Activated CD8-positive, alpha-beta memory T cell treated with anti-CD3 and anti-CD28 coated beads for 24 hours (primary cell): ENCODE data around the gene ZNF8.
"Not testable (repeated sequence)": the region's sequence is repeated elsewhere in the genome, so short reads cannot be mapped to it uniquely, and the experiment has no call there.

Source experiments
- DNase-seq: peaks from one replicate; pipeline ENCODE4 v3.0.0-alpha.2; 2020

Gene ZNF8

GRCh38 chr19:58300620-58301019, 21.9 kb downstream of the ZNF8 start:
- DNase-seq: no peak

- no peak for DNase-seq
These were observed 25.5 kb downstream of the ZNF8 start for GRCh38 chr19:58304255-58304654.

GRCh38 chr19:58304748-58305064, 26.0 kb downstream of the ZNF8 start:
- no peak for DNase-seq

- DNase-seq: peak; percentile 93
These were observed 26.5 kb downstream of the ZNF8 start, which contains the start of gene ERVK3-1 for GRCh38 chr19:58305065-58305931. ERVK3-1 (plus strand) TSS chr19:58305377; CDS start chr19:58312169, 6,792 bp downstream.

- no peak for DNase-seq
These were observed 27.2 kb downstream of the ZNF8 start for GRCh38 chr19:58305932-58306323.

- no peak for DNase-seq
These were observed 29.0 kb downstream of the ZNF8 start for GRCh38 chr19:58307736-58308135.

GRCh38 chr19:58310685-58311084, 31.9 kb downstream of the ZNF8 start:
- DNase-seq: not testable (repeated sequence)

- DNase-seq: no peak
These were observed 32.6 kb downstream of the ZNF8 start for GRCh38 chr19:58311345-58311865.

- DNase-seq: no peak
These were observed 36.8 kb downstream of the ZNF8 start for GRCh38 chr19:58315580-58315979.

- no peak for DNase-seq
These were observed 38.8 kb downstream of the ZNF8 start for GRCh38 chr19:58317476-58318072.

GRCh38 chr19:58318297-58318696, 39.5 kb downstream of the ZNF8 start:
- DNase-seq: no peak

- DNase-seq: no peak
These were observed 40.5 kb downstream of the ZNF8 start for GRCh38 chr19:58319241-58319640.

- no peak for DNase-seq
These were observed 46.7 kb downstream of the ZNF8 start for GRCh38 chr19:58325311-58326022.

GRCh38 chr19:58326501-58326913, 47.8 kb downstream of the ZNF8 start:
- DNase-seq: no peak

GRCh38 chr19:58326914-58327726, 48.4 kb downstream of the ZNF8 start, which contains the start of gene ZSCAN22:
ZSCAN22 (plus strand) TSS chr19:58326994; CDS start chr19:58334803, 7,809 bp downstream.
- DNase-seq: peak; percentile 95

GRCh38 chr19:58328999-58329398, 50.2 kb downstream of the ZNF8 start:
- DNase-seq: no peak

GRCh38 chr19:58330458-58330857, 51.7 kb downstream of the ZNF8 start:
- DNase-seq: no peak

- DNase-seq: no peak
These were observed 53.9 kb downstream of the ZNF8 start for GRCh38 chr19:58332697-58333096.

GRCh38 chr19:58334691-58335249, 56.0 kb downstream of the ZNF8 start:
- DNase-seq: no peak

GRCh38 chr19:58335630-58336029, 56.9 kb downstream of the ZNF8 start:
- no peak for DNase-seq

GRCh38 chr19:58336216-58336615, 57.5 kb downstream of the ZNF8 start:
- DNase-seq: no peak

- DNase-seq: no peak
These were observed 58.1 kb downstream of the ZNF8 start for GRCh38 chr19:58336820-58337219.
